Right atrium auricular region (tissue), 2 donors: ENCODE results near the gene APOBR. TPM values are rescaled to one million over a fixed set of nuclear protein-coding genes. Genes with fewer than 3 reads are reported as not detected.

Experiments
- DNase-seq: peaks from one replicate; pipeline ENCODE4 v3.0.0-alpha.2; 2019; ENCODE audit warnings: low spot score
- H3K27ac ChIP-seq, 2 donors: fragments of 200-600 bp; sonication (generic); 1 replicate in 1 of 2; 2 replicates in 1 of 2; pipeline ENCODE4 v1.5.1; 2016 to 2019
- H3K27me3 ChIP-seq, 2 donors: fragments of 200-600 bp; sonication (generic); one replicate each; pipeline versions ENCODE4 v1.5.1 to v1.6.0; 2017 to 2019
- H3K36me3 ChIP-seq: fragments of 200-600 bp; sonication (generic); one replicate; pipeline ENCODE4 v1.5.1; 2016
- H3K4me1 ChIP-seq, 2 donors: fragments of 200-600 bp; sonication (generic); one replicate each; pipeline versions ENCODE4 v1.5.1 to v1.6.0; 2017 to 2019
- H3K4me3 ChIP-seq, 2 donors: fragments of 200-600 bp; sonication (generic); 1 replicate in 1 of 2; 2 replicates in 1 of 2; pipeline ENCODE4 v1.5.1; 2017 to 2019; ENCODE audit warnings: mild to moderate bottlenecking in 1 of 2, moderate library complexity in 1 of 2
- H3K9me3 ChIP-seq, 2 donors: fragments of 200-600 bp; sonication (generic); one replicate each; pipeline ENCODE4 v1.5.1; 2019
- CTCF ChIP-seq, 2 donors: fragments of 200-600 bp; sonication (generic); IDR thresholded peaks; one replicate each; pipeline ENCODE4 v1.5.1; 2019; ENCODE audit warnings: antibody characterized with exemption in 2 of 2
- total RNA-seq, 2 donors: library from RNA; depleted of rRNA; stranded (reverse); fragments of >200 nt; gene quantifications; one replicate each; pipeline ENCODE4 v1.1.0, GENCODE V29; 2016

The APOBR gene
- total RNA-seq, 2 donors from 2014 or later, result 0.78 to 2.0 TPM

- Histone ChIP-seq H3K4me1 (no peaks in the 10 kb centered on the region), H3K4me3 (no peak overlapping the region), H3K9me3 (no peaks in the 10 kb centered on the region), H3K27ac (no peak overlapping the region), H3K27me3 (no peaks in the 10 kb centered on the region), H3K36me3 (no peaks in the 10 kb centered on the region)
- TF ChIP-seq CTCF (IDR thresholded peaks at IDR 0.05), result no peak
- no peak for DNase-seq
Observed at GRCh38 chr16:28502290-28502689, 7.8 kb downstream of the APOBR start.

GRCh38 chr16:28503470-28504259, 9.2 kb downstream of the APOBR start:
- no peak for TF ChIP-seq CTCF (IDR thresholded peaks at IDR 0.05)
- DNase-seq, result no peak
- Histone ChIP-seq H3K27me3 (no peaks in the 10 kb centered on the region), H3K4me1 (no peaks in the 10 kb centered on the region), H3K27ac (no peak overlapping the region), H3K9me3 (no peaks in the 10 kb centered on the region), H3K36me3 (no peaks in the 10 kb centered on the region), H3K4me3 (no peak overlapping the region)

- no peak overlapping the region for H3K27ac ChIP-seq
- H3K9me3 ChIP-seq, result no peaks in the 10 kb centered on the region
- DNase-seq, result no peak
- H3K4me3 ChIP-seq, result no peak overlapping the region
- H3K4me1 ChIP-seq, result no peaks in the 10 kb centered on the region
- no peaks in the 10 kb centered on the region for H3K36me3 ChIP-seq
- TF ChIP-seq CTCF (IDR thresholded peaks at IDR 0.05), result no peak
- H3K27me3 ChIP-seq, result no peaks in the 10 kb centered on the region
Observed at GRCh38 chr16:28504707-28505404, 10.4 kb downstream of the APOBR start.

GRCh38 chr16:28505489-28506137, 11.2 kb downstream of the APOBR start:
- Histone ChIP-seq H3K4me3 (no peak overlapping the region), H3K9me3 (no peaks in the 10 kb centered on the region), H3K4me1 (no peaks in the 10 kb centered on the region), H3K27ac (no peak overlapping the region), H3K27me3 (no peaks in the 10 kb centered on the region), H3K36me3 (no peaks in the 10 kb centered on the region)
- no peak for TF ChIP-seq CTCF (IDR thresholded peaks at IDR 0.05)
- DNase-seq, result no peak

GRCh38 chr16:28511031-28511430, 16.6 kb downstream of the APOBR start:
- no peak for TF ChIP-seq CTCF (IDR thresholded peaks at IDR 0.05)
- no peak for DNase-seq
- H3K4me3 ChIP-seq, result no peak overlapping the region
- no peak overlapping the region for H3K27ac ChIP-seq
- H3K9me3 ChIP-seq, result no peaks in the 10 kb centered on the region
- H3K4me1 ChIP-seq, result no peaks in the 10 kb centered on the region
- no peaks in the 10 kb centered on the region for H3K27me3 ChIP-seq
- no peaks in the 10 kb centered on the region for H3K36me3 ChIP-seq
